Measurements from ENCODE around the gene ENTR1. TPM values are rescaled to one million over a fixed set of nuclear protein-coding genes. Genes with fewer than 3 reads are reported as not detected.

Gene ENTR1
- total and polyA plus RNA-seq, 2 of the 13 experiments (the other 11 are each of a cell fraction or from before 2014, with no cell fraction given), result 70.1 to 76.4 TPM

DNA sequence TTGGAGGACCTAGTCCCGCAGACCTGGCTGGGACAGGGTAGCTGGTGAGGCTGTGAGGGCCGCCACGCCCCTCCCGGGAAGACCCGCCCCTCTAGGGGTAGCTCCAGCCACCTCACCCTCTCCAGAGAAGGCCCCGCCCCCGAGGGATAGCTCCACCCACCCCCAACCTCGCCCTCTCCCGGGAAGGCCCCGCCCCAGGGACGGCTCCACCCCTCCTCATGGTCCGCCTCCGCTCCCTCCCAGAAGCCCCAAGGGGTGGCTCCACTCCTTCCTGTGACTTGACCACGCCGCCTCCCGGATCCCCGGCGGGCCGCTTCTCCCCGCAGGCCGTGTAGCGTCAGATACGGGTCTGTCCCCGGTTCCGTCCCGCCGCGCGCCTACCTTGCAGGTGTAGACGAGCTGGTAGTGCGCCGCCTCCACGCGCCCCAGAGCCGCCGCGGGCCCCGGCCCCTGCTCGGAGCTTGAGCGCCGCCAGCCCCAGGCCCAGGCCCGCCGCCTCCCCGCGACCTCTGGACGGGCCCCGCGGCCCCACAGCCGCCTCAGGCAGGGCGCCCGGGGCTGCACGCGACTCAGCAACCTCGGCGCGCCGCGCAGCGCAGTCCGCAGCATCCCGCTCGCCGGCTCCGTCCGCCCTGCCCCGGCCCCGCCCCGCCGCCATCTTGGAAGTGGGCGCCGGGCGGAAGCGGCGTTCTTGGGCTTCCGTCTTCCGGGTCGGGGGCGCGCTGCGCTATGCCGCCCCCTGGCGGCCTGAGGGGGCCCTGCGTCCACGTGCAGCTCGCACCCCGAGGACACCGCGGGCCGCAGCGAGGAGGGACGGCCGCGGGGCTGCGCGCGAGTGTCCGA, 47.1 kb downstream of the ENTR1 start, which contains the start of gene DNLZ (continued):
- TF ChIP-seq, protein P1, sequence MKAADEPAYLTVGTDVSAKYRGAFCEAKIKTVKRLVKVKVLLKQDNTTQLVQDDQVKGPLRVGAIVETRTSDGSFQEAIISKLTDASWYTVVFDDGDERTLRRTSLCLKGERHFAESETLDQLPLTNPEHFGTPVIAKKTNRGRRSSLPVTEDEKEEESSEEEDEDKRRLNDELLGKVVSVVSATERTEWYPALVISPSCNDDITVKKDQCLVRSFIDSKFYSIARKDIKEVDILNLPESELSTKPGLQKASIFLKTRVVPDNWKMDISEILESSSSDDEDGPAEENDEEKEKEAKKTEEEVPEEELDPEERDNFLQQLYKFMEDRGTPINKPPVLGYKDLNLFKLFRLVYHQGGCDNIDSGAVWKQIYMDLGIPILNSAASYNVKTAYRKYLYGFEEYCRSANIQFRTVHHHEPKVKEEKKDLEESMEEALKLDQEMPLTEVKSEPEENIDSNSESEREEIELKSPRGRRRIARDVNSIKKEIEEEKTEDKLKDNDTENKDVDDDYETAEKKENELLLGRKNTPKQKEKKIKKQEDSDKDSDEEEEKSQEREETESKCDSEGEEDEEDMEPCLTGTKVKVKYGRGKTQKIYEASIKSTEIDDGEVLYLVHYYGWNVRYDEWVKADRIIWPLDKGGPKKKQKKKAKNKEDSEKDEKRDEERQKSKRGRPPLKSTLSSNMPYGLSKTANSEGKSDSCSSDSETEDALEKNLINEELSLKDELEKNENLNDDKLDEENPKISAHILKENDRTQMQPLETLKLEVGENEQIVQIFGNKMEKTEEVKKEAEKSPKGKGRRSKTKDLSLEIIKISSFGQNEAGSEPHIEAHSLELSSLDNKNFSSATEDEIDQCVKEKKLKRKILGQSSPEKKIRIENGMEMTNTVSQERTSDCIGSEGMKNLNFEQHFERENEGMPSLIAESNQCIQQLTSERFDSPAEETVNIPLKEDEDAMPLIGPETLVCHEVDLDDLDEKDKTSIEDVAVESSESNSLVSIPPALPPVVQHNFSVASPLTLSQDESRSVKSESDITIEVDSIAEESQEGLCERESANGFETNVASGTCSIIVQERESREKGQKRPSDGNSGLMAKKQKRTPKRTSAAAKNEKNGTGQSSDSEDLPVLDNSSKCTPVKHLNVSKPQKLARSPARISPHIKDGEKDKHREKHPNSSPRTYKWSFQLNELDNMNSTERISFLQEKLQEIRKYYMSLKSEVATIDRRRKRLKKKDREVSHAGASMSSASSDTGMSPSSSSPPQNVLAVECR (CRISPR knock-in tag; IDR thresholded peaks at IDR 0.05; ENCODE audit: borderline replicate concordance), result peak; percentile 93
- TF ChIP-seq ZNF749 (CRISPR knock-in tag; IDR thresholded peaks at IDR 0.05; ENCODE audit: borderline replicate concordance) (peak; percentile 69; the same call in 1 of the 2 replicates), KDM2A (CRISPR knock-in tag; IDR thresholded peaks at IDR 0.05; ENCODE audit: borderline replicate concordance, low read depth) (peak; percentile 98), GPN1 (CRISPR knock-in tag; IDR thresholded peaks at IDR 0.05; ENCODE audit: borderline replicate concordance) (no peak), ZNF121 (CRISPR knock-in tag; IDR thresholded peaks at IDR 0.05) (0 out of 2 replicates have a peak, but pooled peaks have one; percentile 35), THYN1 (CRISPR knock-in tag; IDR thresholded peaks at IDR 0.05; ENCODE audit: borderline replicate concordance, low read depth) (no peak), NFRKB (IDR thresholded peaks at IDR 0.05) (no peak), ZBTB1 (CRISPR knock-in tag; IDR thresholded peaks at IDR 0.05; ENCODE audit: borderline replicate concordance) (no peak), ZFY (CRISPR knock-in tag; IDR thresholded peaks at IDR 0.05) (peak; percentile 85), POLR2AphosphoS2 (IDR thresholded peaks at IDR 0.05; ENCODE audit: low read depth, low read length) (no peak)
- TF ChIP-seq, protein P2, sequence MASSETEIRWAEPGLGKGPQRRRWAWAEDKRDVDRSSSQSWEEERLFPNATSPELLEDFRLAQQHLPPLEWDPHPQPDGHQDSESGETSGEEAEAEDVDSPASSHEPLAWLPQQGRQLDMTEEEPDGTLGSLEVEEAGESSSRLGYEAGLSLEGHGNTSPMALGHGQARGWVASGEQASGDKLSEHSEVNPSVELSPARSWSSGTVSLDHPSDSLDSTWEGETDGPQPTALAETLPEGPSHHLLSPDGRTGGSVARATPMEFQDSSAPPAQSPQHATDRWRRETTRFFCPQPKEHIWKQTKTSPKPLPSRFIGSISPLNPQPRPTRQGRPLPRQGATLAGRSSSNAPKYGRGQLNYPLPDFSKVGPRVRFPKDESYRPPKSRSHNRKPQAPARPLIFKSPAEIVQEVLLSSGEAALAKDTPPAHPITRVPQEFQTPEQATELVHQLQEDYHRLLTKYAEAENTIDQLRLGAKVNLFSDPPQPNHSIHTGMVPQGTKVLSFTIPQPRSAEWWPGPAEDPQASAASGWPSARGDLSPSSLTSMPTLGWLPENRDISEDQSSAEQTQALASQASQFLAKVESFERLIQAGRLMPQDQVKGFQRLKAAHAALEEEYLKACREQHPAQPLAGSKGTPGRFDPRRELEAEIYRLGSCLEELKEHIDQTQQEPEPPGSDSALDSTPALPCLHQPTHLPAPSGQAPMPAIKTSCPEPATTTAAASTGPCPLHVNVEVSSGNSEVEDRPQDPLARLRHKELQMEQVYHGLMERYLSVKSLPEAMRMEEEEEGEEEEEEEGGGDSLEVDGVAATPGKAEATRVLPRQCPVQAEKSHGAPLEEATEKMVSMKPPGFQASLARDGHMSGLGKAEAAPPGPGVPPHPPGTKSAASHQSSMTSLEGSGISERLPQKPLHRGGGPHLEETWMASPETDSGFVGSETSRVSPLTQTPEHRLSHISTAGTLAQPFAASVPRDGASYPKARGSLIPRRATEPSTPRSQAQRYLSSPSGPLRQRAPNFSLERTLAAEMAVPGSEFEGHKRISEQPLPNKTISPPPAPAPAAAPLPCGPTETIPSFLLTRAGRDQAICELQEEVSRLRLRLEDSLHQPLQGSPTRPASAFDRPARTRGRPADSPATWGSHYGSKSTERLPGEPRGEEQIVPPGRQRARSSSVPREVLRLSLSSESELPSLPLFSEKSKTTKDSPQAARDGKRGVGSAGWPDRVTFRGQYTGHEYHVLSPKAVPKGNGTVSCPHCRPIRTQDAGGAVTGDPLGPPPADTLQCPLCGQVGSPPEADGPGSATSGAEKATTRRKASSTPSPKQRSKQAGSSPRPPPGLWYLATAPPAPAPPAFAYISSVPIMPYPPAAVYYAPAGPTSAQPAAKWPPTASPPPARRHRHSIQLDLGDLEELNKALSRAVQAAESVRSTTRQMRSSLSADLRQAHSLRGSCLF (CRISPR knock-in tag; IDR thresholded peaks at IDR 0.05; ENCODE audit: borderline replicate concordance), result peak; percentile 38; the same call in 1 of the 2 replicates
- TF ChIP-seq, protein P3, sequence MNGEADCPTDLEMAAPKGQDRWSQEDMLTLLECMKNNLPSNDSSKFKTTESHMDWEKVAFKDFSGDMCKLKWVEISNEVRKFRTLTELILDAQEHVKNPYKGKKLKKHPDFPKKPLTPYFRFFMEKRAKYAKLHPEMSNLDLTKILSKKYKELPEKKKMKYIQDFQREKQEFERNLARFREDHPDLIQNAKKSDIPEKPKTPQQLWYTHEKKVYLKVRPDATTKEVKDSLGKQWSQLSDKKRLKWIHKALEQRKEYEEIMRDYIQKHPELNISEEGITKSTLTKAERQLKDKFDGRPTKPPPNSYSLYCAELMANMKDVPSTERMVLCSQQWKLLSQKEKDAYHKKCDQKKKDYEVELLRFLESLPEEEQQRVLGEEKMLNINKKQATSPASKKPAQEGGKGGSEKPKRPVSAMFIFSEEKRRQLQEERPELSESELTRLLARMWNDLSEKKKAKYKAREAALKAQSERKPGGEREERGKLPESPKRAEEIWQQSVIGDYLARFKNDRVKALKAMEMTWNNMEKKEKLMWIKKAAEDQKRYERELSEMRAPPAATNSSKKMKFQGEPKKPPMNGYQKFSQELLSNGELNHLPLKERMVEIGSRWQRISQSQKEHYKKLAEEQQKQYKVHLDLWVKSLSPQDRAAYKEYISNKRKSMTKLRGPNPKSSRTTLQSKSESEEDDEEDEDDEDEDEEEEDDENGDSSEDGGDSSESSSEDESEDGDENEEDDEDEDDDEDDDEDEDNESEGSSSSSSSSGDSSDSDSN (CRISPR knock-in tag; IDR thresholded peaks at IDR 0.05), result peak; percentile 50; the same call in 1 of the 2 replicates

All from HepG2 (cell line).